HG02678 (cell line): ENCODE results near the gene KCNG2.
"Not testable (repeated sequence)": the region's sequence is repeated elsewhere in the genome, so short reads cannot be mapped to it uniquely, and the experiment has no call there.

Experiments used
- ATAC-seq: cut with Tn5 transposase; IDR thresholded peaks from one replicate; pipeline ENCODE4 v1.9.1; 2021; ENCODE audit warnings: mild to moderate bottlenecking, moderate library complexity; ENCODE audit not compliant: unreplicated experiment

KCNG2 gene

GRCh38 chr18:79866889-79867574 lies 69.3 kb downstream of the KCNG2 start:
- ATAC-seq, result no peak

GRCh38 chr18:79867666-79868065 lies 69.9 kb downstream of the KCNG2 start:
- no peak for ATAC-seq

GRCh38 chr18:79868168-79868784 lies 70.5 kb downstream of the KCNG2 start:
- ATAC-seq, result no peak

- ATAC-seq, result no peak
These were observed 71.2 kb downstream of the KCNG2 start for GRCh38 chr18:79868811-79869541.

- ATAC-seq, result no peak
These were observed 72.0 kb downstream of the KCNG2 start for GRCh38 chr18:79869591-79870300.

GRCh38 chr18:79870301-79871025 lies 72.7 kb downstream of the KCNG2 start:
- ATAC-seq, result no peak

- no peak for ATAC-seq
These were observed 73.3 kb downstream of the KCNG2 start for GRCh38 chr18:79871026-79871390.

GRCh38 chr18:79871481-79872091 lies 73.8 kb downstream of the KCNG2 start:
- no peak for ATAC-seq

- no peak for ATAC-seq
These were observed 75.0 kb downstream of the KCNG2 start for GRCh38 chr18:79872527-79873444.

- no peak for ATAC-seq
These were observed 75.8 kb downstream of the KCNG2 start for GRCh38 chr18:79873449-79874110.

GRCh38 chr18:79874553-79875530 lies 77.1 kb downstream of the KCNG2 start:
- no peak for ATAC-seq

GRCh38 chr18:79875531-79875919 lies 77.8 kb downstream of the KCNG2 start:
- no peak for ATAC-seq

GRCh38 chr18:79875931-79876461 lies 78.3 kb downstream of the KCNG2 start:
- ATAC-seq, result no peak

GRCh38 chr18:79876497-79876896 lies 78.8 kb downstream of the KCNG2 start:
- ATAC-seq, result no peak

GRCh38 chr18:79877163-79878091 lies 79.7 kb downstream of the KCNG2 start:
- ATAC-seq, result no peak

- not testable (repeated sequence) for ATAC-seq
These were observed 80.5 kb downstream of the KCNG2 start for GRCh38 chr18:79878246-79878645.
